COLO829 (cell line): ENCODE measurements around the gene PLTP.
A peak's percentile ranks its signal among the peaks of the same experiment; 100 is the strongest.
"Not testable (repeated sequence)": the region's sequence is repeated elsewhere in the genome, so short reads cannot be mapped to it uniquely, and the experiment has no call there.

ENCODE experiments used
- DNase-seq: peaks from one replicate; pipeline ENCODE4 v3.0.0; 2012; ENCODE audit warnings: low spot score

The PLTP gene

DNA sequence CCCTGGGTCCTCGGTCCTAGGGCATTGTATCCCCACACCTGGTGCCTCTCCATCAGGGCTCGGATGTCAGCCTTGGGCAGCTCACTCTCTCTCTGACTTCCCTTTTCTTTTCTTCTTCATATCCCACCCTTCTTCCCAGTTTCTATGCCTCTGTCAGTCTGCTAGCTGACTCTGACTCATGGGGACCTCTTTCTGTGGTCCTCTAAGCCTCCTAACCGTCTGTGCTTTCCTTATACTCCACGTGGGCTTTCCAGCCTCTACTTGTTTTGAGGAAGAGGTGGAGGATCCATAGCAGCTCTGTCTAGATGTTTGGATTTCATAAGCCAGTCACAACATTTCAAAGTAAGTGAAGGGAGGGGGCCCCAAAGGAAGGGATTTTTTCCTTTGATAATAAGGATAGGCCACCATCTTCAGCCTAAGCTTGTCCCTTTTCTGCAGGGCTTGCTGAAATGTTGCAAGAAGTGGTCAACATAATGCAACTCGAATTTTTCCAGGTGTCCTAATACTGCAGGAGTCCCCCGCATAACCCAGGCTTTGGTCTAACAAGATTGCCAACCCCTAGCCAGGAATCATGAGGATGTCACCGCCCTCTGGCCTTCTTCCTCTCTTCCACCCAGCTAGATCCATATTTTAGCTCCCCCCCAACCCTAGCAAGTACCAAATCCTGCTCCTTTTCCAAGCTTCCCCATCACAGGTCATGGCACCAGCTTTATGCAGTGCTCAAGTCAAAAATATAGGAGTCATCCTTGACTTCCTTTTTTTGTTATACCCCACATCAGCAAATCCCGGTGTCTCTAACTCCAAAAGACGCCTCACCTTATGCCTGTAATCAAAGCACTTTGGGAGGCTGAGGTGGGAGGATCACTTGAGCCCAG is 8.7 kb upstream of the PLTP start:
- no peak for DNase-seq

DNA sequence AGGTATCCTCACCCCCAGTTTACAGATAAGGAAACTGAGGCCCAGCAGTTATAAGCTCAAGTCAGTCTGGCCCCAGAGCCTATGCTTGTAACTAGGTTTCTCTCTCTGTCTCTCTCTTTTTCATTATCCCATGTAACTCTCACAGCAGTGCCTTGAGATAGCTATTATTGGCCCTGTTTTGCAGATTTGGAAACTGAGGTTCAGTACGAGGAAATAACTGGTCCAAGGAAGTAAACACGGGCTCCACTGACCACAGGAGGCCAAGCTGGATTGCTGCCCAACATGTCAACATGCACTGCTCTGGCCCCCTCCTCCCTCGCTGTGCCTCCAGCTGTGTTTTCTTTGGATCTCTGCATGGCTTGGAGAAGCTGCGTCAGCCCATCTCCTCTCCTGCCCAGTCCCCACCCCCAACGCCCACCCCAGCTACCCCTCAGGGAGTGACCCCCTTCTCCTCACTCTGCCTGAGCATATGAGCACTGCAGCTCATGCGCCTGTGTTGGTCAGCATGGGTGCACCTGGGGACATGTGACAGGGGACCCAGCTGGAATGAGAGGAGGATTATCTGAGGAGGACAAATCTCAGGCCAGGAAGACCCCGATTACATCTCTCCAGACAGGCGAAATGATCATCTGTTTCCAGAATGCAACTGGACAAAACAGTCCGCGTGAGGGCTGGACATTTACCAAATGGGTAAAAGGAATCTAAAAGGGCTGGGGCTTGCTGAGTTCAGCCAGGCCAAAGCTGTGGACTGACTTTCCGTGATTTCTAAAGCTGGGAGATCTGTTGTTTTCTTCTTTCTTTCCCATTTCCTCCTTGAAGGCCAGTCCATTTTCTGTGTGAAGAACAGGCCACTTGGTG is 7.8 kb upstream of the PLTP start:
- DNase-seq, result no peak

DNA sequence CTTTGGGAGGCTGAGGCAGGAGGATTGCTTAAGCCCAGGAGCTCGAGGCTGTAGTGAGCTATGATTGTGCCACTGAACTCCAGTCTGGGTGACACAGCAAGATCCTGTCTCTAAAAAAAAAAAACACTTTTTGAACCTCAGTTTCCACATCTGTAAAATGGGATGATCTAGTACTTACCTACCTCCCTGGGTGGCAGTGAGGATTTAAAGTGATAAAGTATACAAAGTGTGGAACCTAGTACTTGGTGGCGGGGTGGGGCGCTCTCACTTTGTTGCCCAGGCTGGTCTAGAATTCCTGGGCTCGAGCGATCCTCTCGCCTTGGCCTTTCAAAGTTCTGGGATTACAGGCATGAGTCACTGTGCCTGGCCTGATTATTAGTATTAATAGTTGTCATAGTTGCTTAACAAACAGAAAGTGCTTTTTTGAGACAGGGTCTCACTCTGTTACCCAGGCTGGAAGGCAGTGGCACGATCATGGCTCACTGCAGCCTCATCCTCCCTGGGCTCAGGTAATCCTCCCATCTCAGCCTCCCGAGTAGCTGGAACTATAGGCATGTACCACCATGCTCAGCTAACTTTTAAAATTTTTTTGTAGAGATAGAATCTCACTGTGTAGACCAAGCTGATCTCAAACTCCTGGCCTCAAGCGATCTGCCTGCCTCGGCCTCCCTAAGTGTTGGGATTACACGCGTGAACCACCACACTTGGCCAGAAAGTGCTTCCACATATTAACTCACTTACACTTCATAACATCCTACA is 7.0 kb upstream of the PLTP start:
- no peak for DNase-seq

DNA sequence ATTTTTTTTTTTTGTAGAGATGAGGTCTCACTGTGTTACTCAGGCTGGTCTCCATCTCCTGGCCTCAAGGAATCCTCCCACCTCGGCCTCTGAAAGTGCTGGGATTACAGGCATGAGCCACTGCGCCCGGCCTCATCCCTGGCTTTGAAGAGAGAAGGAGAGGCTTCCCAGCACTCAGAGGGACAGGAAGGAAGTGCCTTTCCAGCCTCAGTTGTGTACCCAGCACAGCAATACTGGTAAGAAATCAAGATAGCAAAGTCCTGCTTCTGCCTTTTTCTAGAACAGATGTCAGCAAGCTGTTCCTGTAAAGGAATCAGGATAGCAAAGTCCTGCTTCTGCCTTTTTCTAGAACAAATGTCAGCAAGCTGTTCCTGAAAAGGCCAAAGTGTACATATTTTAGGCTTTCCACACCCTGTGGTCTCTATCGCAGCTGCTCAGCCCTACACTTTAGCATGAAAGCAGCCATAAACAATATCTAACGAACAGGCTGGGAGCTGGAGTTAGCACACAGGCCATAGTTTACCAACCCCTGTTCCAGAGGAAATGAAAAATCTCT is 6.3 kb upstream of the PLTP start:
- no peak for DNase-seq

DNA sequence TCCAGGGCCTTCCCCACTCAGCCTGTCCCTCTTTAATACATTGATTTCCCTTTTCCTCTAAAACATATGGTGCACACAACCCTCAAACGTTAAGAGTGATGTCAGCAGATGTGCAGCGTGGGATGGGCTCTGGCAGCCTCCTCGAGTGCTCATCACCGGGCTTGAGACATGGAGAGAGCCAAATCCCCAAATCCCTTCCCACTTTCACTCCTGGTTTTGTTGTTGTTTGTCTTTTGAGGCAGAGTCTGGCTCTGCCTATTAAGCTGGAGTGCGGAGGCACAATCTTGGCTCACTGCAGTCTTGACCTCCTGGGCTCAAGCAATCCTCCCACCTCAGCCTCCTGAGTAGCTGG is 5.8 kb upstream of the PLTP start:
- DNase-seq, result no peak

DNA sequence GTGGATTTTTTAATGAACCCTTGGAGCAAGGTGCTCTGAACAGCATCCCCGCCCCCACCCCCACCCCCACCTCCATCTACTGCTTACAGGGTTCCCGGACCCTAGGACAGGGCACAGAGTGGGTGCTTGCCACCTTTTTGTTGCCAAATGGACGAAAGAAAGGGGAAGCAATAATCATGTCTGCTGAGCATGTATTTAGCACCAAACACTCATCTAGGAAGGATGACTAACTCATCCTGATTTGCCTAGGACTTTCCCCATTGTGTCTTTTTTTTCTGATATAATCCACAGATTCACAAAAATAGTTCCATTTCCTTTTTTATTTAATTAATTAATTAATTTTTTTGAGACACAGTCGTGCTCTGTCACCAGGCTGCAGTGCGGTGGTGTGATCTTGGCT is 1.2 kb upstream of the PLTP start:
- DNase-seq, result no peak

DNA sequence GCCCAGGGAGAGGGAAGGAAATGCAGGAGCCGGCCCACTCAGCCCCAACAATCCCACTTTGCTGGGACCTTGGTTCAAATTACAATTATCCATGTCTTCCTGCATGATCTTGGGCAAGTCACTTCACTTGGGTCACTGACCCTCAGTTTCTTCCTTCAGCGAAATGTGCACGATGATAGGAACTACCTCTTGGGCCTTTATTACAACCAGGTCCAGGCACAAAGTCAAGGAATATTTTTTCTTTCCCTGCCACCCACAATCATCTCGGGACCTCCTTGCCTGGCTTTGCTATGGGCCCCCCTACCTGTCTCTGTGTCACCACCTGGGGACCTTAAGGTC is 358 bp upstream of the PLTP start:
- DNase-seq, result no peak

DNA sequence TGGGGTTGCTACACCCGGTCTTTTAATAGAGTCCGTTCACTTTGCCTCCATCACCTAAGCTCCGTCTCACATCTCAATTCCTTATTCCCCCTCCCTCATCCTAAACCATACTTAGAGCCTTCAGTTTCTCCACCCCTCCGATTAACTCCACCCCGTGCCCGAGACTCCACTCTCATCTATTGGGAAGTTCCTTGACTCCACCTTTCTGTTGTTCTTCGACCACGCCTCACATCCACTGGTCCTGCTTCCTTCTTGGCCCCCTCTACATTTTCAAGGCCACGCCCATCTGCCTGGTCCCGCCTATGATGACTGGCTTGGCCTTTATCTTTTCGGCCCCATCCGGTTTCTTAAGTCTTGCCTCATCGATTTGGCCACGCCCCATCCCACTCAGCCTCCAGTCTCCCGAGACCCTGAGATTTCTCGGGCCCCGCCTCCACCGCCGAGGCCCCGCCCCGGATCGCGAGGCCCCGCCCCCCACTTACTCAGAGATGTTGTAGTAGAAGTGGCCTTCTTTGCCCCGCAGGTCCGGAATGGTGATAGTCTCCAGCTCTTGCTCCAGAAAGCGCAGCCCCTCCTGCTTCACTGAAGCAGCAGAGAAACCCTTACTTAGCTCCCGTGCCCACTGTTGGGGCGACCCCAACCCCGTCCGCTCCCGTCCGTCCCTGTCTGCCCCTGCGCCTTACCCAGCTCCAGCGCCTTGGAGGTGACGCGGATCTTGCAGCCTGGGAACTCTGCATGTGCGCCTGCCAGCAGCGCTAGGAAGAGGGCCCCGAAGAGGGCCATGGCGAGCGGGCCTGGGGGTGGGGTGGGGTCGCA is 1.1 kb downstream of the PLTP start:
- peak; percentile 100 for DNase-seq

DNA sequence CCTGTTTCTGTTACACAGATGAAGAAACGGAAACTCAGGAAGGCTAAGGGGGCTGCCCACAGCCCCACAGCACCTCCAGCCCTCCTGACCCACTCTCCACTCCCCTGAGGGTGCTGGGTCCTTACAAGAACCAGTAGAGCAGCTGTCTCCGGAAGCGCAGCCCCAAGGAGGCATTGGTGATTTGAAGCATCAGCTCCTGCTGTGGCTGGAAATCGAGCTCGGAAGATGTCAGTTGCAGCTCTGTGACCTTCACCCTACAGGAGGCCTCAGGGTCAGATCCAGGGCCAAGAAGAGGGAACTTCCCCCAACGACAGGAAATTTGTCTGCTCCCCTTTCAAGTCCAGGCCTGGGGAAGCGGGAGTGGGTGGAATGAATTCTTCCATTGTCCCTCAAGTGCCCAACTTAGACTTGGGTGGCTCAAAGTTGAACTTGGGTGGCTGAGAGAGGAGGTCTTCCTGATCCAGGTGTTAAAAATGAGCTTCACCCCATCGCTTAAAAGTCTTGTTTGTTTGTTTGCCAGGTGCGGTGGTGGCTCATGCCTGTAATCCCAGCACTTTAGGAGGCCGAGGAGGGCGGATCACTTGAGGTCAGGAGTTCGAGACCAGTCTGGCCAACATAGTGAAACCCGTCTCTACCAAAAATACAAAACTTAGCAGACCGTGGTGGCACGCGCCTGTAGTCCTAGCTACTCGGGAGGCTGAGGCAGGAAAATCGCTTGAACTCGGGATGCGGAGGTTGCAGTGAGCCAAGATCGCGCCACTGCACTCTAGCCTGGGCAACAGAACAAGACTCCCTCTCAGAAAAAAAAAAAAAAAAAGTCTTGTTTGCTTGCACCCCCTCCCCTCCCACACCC is 1.9 kb downstream of the PLTP start:
- no peak for DNase-seq

DNA sequence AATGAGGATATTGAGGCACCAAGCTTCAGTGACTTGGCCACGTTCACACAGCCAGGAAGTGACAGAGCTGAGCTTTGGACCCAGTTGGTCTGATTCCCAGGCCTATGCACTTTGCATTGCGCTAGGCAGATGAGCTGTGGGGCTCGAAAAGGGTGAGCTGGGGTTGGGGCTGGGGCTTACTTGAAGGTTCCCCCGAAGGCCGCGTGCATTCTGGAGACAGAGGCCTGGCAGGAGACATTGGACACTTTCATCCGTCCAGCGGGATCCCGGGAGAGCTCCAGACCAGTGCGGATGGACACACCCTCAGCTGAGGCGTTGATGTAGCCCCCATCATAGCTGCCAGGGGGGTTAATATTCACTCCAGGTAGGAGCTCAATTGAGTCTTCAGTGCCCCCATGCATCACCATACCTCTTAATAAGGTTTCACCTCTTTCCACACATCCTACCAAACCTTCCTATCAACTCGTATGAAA is 2.6 kb downstream of the PLTP start:
- DNase-seq, result no peak

DNA sequence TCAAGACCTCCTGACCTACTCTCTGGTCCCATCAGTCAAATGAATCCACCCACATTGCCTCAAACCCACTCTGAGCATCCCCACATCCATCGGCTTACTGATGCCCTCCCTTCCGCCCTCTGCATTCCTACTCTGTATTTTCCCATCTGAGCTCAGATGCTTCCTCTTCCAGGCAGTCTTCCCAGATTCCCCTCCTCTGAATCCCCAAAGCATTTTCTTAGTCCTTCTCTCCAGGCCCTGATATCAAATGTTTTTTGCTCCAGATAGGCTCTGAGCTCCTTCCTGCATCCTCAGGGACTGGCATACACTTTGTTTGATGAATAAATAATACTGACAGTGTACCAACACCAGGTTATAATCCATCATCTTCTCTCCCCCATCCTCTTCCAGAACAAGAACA is 3.9 kb downstream of the PLTP start:
- no peak for DNase-seq

DNA sequence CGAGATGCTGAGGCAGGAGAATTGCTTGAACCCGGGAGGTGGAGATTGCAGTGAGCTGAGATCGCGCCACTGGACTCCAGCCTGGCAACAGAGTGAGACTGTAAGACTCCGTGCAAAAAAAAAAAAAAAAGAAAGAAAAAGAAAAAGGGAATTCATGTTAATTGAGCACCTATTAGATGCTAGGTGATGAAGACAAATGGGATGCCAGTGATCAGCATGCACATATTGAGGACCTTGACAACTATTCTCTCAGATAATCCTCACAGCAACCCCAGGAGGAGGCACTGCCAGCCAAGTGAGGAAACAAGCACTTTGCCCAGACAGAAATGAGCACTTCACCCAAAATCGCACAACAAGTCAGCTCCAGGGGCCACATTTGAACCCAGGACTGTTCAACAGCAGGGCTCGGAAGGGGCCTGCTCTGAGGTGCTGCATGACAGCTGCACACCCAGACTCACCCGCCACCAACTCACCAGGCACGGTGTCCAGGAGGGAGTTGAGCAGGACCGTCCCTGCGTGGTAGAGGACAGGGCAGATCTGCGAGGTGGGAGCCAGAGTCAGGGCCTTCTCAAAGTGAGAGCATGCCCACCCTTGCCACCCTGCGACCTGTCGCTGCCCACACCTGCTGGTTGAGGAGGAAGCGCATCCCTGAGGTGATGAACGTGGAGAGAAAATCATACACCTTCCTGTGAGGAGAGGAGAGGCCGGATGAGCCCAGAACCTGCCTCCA is 4.6 kb downstream of the PLTP start:
- DNase-seq, result no peak

DNA sequence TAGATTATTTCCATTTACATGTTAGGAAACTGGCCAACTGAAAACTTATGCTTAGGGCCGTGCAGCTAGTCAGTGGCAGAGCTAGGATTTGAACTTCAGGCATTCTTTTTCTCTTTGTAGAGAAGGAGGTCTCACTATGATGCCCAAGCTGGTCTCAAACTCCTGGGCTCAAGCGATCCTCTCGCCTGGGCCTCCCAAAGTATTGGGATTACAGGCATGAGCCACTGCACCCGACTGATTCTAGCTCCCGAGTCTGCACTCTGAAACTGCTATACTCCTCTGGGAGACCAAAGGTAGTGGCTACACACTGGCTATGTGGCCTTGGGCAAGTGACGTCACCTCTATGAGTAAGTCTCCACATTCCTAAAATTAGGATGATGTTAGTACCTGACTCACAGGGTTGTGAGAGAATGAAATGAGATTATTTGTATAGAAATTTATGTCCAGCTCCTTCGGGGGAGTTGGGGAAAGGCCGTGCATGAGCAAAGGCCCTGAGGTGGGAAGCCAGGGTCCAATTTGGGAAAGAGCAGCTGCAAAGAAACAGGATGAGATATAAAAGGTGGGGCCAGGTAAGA is 6.4 kb downstream of the PLTP start:
- no peak for DNase-seq

DNA sequence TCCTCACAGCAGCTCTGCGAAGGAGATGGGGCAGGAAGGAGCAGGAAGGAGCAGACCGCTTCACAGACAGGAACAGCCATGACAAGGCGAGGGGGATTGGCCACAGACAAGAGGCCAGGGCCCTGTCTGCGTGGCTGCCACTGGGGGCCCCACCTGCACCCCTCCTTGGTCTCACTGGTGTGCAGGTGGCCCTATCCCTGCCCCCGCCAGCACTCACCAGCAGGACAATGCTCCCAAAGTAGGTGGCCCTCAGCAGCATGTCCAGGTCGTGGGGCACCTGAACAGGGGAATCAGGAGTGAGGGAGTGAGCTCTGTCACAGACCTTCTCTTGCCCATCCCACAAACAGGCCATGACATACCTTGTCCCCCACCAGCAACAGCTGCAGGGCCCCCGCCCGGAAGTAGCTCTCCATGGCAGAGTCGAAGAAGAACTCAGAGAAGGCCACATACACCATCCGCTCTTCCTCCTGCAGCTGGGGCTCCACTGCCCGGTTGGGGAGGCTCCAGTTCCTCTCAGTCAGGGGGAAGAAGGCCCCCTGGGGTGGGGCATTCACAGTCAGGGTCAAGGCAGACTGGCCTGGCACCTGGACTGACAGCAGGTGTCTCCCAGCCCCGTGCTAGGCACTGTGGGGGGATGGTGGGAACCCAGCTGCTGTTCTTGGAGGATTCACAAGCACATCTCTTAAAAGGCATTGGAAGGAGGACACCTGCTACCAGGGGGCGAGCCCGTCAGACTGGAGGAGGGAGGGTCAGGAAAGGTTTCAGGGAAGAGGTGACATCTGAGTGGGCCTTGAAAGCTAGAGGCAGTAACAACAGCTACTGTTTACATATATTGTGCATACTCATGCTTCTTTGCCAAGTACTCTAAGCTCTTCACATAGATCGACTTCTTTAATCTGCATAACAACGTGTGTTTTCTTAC is 7.1 kb downstream of the PLTP start:
- DNase-seq, result no peak

DNA sequence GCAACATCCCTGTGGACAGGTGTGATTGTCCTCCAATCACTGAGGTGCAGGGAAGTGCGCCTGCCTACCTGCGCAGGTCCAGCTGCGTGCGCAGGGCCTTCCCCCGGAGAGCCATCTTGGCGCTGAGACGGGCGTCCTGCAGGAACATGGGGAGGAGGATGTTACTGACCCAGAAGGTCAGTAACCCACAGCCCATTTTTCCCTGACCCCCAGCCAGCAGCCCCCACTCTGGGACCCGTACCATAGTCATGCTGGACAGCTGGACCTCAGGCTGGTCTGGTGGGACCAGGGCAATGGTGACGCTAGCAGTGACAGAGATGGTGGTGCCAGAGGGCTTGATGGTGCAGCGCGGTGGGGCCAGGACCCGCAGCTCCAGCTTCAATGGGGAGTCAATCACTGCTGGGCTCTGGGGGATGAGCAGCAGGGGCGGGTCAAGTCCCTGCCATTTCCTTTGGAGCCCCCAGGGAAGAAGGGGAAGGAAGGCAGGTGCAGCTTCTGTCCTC is 9.7 kb downstream of the PLTP start:
- DNase-seq, result no peak

DNA sequence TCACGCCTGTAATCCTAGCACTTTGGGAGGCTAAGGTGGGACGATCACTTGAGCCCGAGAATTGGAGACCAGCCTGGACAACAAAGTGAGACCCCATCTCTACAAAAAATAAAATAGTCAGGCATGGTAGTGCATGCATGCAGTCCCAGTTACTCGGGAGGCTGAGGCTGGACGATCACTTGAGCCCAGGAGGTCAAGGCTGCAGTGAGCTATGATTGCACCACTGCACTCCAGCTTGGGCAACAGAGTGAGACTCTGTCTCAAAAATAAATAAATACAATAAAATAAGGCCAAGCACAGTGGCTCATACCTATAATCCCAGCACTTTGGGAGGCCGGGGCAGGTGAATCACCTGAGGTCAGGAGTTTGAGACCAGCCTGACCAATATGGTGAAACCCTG is 10.6 kb downstream of the PLTP start:
- not testable (repeated sequence) for DNase-seq

DNA sequence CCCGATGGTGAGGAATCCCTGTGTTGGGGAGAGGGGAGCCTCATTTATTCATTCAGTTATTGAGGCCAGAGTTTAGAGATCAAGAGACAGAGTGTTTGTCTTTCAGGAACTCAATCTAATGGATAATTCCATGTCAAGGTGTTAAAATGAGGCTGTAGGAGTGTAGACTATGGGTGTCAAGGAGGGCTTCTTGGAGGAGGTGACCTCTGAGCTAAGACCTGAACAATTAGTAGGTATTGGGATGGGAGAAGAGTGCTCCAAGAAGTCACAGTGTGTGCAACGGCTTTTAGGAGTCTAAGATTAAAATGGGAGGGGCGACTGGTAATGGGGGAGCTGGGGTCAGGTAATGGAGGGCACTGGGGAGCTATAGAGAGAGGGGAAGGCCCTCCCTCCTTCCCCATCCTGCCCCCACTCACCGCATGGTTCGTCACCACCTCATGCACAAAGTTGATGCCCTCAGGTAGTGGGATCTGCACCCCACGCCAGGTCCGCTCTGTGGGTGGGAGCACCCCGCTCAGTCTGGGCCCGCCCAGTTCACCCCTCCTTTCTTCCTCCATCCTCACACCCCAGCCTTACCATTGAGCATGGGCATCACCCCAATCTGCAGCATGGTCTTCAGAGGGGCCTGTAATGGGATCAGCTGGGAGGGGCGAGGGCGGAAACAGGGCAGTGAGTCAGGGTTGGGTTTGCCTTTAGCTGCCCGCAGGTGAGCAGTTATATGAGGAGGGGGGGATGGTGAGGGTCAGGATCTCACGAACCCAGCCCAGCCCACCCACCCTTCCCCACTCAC is 12.7 kb downstream of the PLTP start:
- no peak for DNase-seq
